Immature natural killer cell (primary cell): ENCODE data around the gene BICD2. TPM values are rescaled to one million over a fixed set of nuclear protein-coding genes. Genes with fewer than 3 reads are reported as not detected.

Experiments
- DNase-seq, 3 donors: peaks; one replicate each; pipeline ENCODE4 v3.0.0; 2022; ENCODE audit warnings: mixed read lengths in 1 of 3
- H3K27ac Mint-ChIP-seq, 6 donors: one replicate each; pipeline ENCODE4 v1.8.0; 2020; ENCODE audit warnings: mixed read lengths in 6 of 6, mild to moderate bottlenecking in 5 of 6, inconsistent platforms in 4 of 6, moderate library complexity in 3 of 6
- H3K27me3 Mint-ChIP-seq, 3 donors: one replicate each; pipeline ENCODE4 v1.8.0; 2020 to 2021; ENCODE audit warnings: low read depth in 3 of 3, mild to moderate bottlenecking in 3 of 3, mixed read lengths in 3 of 3, moderate library complexity in 3 of 3, inconsistent platforms in 1 of 3
- H3K36me3 Mint-ChIP-seq, 3 donors: one replicate each; pipeline ENCODE4 v1.8.0; 2020; ENCODE audit warnings: mixed read lengths in 3 of 3, inconsistent platforms in 2 of 3, mild to moderate bottlenecking in 2 of 3
- H3K4me1 Mint-ChIP-seq, 2 donors: one replicate each; pipeline ENCODE4 v1.8.0; 2020; ENCODE audit warnings: inconsistent platforms in 2 of 2, mild to moderate bottlenecking in 2 of 2, mixed read lengths in 2 of 2, moderate library complexity in 1 of 2
- H3K4me3 Mint-ChIP-seq, 5 donors: one replicate each; pipeline ENCODE4 v1.8.0; 2020; ENCODE audit warnings: mild to moderate bottlenecking in 5 of 5, mixed read lengths in 5 of 5, inconsistent platforms in 3 of 5, moderate library complexity in 3 of 5
- H3K9me3 Mint-ChIP-seq, 6 donors: one replicate each; pipeline ENCODE4 v1.8.0; 2020; ENCODE audit warnings: mild to moderate bottlenecking in 6 of 6, mixed read lengths in 6 of 6, inconsistent platforms in 4 of 6, moderate library complexity in 3 of 6
- polyA plus RNA-seq, 3 donors: library from polyadenylated mRNA; unstranded; fragments of 300-500 nt; fragmentation: Illumina TruSeq; gene quantifications; one replicate each; pipeline ENCODE4 v1.2.3, GENCODE V29; 2021

Gene BICD2
- polyA plus RNA-seq, 3 donors from 2014 or later, result 5.8 to 26.8 (median 8.0) TPM

GRCh38 chr9:92666236-92666635, 98.4 kb downstream of the BICD2 start:
- H3K27me3 Mint-ChIP-seq, result peaks cover 3 to 14% (median 6%) of the 10 kb centered on the region in 3 donors
- no peak for DNase-seq
- peaks cover 57 to 68% of the 10 kb centered on the region in 2 donors for H3K4me1 Mint-ChIP-seq
- H3K36me3 Mint-ChIP-seq, result no peaks in the 10 kb centered on the region
- H3K27ac Mint-ChIP-seq, result peak overlapping the region in 5 of 6 donors; percentile 32 to 88 (median 52)
- no peaks in the 10 kb centered on the region for H3K9me3 Mint-ChIP-seq
- H3K4me3 Mint-ChIP-seq, result no peak overlapping the region

DNA sequence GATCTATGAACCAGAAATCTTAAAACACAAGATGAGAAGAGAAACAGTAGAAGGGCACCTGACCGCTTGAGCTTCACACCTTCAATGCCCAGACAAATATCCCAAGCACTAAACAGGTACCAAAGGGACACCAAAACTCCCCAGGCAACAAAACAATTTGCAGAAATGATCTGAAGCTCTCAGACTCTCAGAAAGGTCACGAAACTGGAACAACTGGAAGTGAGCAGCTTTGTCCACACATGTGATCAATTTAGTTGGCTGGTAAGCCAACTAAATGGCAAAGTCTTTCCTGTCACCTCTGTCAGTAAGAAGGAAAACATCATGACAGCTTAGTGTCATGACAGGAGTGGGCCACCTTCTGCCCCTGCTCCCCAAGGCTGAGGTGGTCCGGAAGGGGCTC, 98.8 kb downstream of the BICD2 start:
- Mint-ChIP-seq H3K27me3 (peaks cover 3 to 13% (median 6%) of the 10 kb centered on the region in 3 donors), H3K4me1 (peaks cover 55 to 72% of the 10 kb centered on the region in 2 donors), H3K9me3 (no peaks in the 10 kb centered on the region), H3K27ac (peak overlapping the region; percentile 40 to 88 (median 60)), H3K4me3 (no peak overlapping the region), H3K36me3 (no peaks in the 10 kb centered on the region)
- DNase-seq, result no peak

DNA sequence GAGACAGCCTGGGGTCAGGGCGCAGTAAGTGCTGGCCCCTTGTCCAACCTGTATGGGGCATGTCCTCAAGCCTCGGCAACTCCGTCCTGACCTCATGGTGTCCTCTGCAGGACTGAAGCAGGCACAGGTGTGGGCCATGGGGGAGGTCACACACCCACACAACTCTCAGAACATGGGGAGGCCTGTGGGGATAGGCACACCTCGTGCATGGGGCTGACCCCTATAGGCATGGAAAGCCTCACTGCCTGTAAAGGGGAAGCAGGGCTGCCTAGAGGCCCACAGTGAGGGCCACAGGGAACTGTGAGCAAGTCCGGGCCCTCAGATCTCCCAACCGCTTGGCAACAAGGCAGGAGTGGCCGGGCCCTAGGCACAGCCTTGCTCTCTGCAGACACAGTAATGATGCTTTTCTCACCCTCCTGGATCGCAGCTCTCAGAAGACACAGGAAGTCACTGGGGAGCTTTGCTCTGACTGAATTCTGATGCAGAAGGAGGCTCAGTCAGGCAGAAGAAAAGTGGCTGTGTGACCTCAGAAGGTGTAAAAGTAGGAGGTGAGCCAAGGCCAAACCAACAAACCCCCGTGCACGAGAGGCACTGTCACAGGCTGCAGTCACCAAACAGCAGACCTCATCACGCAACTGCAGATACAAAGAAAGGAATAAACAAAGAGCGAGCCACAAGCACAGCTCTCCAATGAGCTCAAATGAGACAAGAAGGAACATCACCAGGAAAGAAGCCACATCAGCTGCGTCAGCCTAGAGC, 100.1 kb downstream of the BICD2 start:
- Mint-ChIP-seq H3K4me3 (peak overlapping the region in 4 of 5 donors; percentile 0 to 59 (median 20)), H3K9me3 (no peaks in the 10 kb centered on the region), H3K36me3 (no peaks in the 10 kb centered on the region), H3K4me1 (peaks cover 49 to 68% of the 10 kb centered on the region in 2 donors), H3K27ac (peak overlapping the region; percentile 58 to 86 (median 69)), H3K27me3 (peaks cover 3 to 6% (median 3%) of the 10 kb centered on the region in 3 donors)
- peak; percentile 6 to 48 (median 16) for DNase-seq

GRCh38 chr9:92663951-92664350, 100.7 kb downstream of the BICD2 start:
- Mint-ChIP-seq H3K9me3 (no peaks in the 10 kb centered on the region), H3K4me3 (no peak overlapping the region), H3K36me3 (no peaks in the 10 kb centered on the region), H3K27me3 (peaks cover 2 to 6% (median 2%) of the 10 kb centered on the region in 3 donors), H3K4me1 (peaks cover 43 to 63% of the 10 kb centered on the region in 2 donors), H3K27ac (peak overlapping the region in 4 of 6 donors; percentile 35 to 78 (median 58))
- no peak for DNase-seq

DNA sequence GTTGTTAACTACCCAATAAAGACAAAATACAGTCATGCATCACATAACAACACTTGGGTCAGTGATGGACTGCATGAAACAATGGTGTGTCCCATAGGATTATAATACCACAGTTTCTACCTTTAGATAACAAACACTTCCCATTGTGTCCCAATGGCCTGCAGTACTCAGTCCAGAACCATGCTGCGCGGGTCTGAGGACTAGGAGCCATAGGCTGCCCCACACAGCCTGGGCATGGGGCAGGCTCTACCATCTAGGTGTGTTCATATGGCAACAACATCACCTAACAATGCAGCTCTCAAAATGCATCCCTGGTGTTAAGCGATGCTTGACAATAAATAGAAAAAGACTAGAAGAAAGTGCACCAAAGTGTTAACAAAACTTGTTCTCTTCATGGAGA, 101.5 kb downstream of the BICD2 start:
- Mint-ChIP-seq H3K27me3 (peaks cover 0 to 6% (median 4%) of the 10 kb centered on the region in 3 donors), H3K9me3 (no peaks in the 10 kb centered on the region), H3K27ac (peak overlapping the region in 2 of 6 donors; percentile 57 to 78), H3K4me1 (peaks cover 35 to 55% of the 10 kb centered on the region in 2 donors), H3K36me3 (no peaks in the 10 kb centered on the region), H3K4me3 (no peak overlapping the region)
- DNase-seq, result no peak

GRCh38 chr9:92661743-92662142, 102.9 kb downstream of the BICD2 start:
- no peak for DNase-seq
- no peak overlapping the region for H3K4me3 Mint-ChIP-seq
- peaks cover 0 to 4% (median 2%) of the 10 kb centered on the region in 3 donors for H3K27me3 Mint-ChIP-seq
- no peaks in the 10 kb centered on the region for H3K9me3 Mint-ChIP-seq
- peaks cover 29 to 47% of the 10 kb centered on the region in 2 donors for H3K4me1 Mint-ChIP-seq
- H3K36me3 Mint-ChIP-seq, result no peaks in the 10 kb centered on the region
- H3K27ac Mint-ChIP-seq, result peak overlapping the region in 2 of 6 donors; percentile 8 to 63

Other genes with a start within 250 kb of the BICD2 start
- gene ECM2, start 228.8 kb downstream of the BICD2 start, polyA plus RNA-seq, result under 1 TPM in 1 of 3 donors, not detected in 2; 0.16 TPM
- 1 to 10 TPM; 2.6 to 5.4 (median 3.2) TPM for gene IPPK, start 94.7 kb downstream of the BICD2 start, polyA plus RNA-seq
- gene ZNF484, start 113.2 kb upstream of the BICD2 start, polyA plus RNA-seq, result 1 to 10 TPM; 1.8 to 6.0 (median 5.4) TPM
- gene FGD3, start 182.7 kb upstream of the BICD2 start, polyA plus RNA-seq, result 100 to 1,000 TPM in 1 of 3 donors, 10 to 100 TPM in 2; 46.9 to 137 (median 57.0) TPM